Esophagus mucosa (tissue), 1 donor: ENCODE data around the gene CACNB4. TPM values are rescaled to one million over a fixed set of nuclear protein-coding genes. Genes with fewer than 3 reads are reported as not detected.
"Not testable (repeated sequence)": the region's sequence is repeated elsewhere in the genome, so short reads cannot be mapped to it uniquely, and the experiment has no call there.

Experiments
- ATAC-seq: fragments of 200-7000 bp; cut with Tn5 transposase; one replicate; pipeline ENCODE4 v1.9.1; 2020
- total RNA-seq: library from RNA; stranded (reverse); gene quantifications from one replicate; pipeline ENCODE4 v1.2.4, GENCODE V29; 2023
- donor health status: DM: yes; HTN: yes; CAD: no.

CACNB4 gene
- total RNA-seq, 1 donor from 2014 or later = 9.6 TPM

DNA sequence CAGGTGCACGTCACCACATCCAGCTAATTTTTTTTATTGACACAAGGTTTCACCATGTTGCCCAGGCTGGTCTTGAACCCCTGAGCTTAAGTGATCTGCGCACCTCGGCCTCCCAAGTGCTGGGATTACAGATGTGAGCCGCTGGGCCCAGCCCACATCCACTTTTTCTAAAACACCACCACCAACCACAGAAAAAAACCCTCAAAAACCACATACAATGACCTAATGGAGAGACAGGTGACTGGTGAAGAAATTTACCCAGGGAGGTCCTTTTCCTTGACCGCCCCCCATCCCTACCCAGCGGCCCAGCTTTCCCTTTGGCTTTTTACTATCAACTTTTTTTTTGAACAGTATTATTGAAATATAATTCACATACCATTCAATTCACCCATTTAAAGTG is 47.9 kb downstream of the CACNB4 start:
- no peak for ATAC-seq

DNA sequence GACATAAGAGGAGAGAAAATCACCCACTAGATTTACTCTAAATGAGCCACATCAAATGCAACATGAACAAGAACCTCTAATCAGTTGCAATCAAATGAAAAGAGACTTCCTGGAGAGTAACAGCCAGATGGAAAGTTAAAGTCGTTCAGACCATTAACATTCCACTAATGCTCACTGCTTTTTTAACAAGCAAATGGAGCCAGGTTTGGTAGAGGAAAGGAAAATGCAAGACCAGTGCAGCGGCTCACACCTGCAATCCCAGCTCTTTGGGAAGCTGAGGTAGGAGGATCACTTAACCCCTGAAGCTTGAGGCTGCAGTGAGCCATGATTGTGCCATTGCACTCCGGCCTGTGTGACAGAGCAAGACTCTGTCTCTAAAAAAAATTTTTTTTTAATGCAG is 48.5 kb downstream of the CACNB4 start:
- ATAC-seq = no peak

DNA sequence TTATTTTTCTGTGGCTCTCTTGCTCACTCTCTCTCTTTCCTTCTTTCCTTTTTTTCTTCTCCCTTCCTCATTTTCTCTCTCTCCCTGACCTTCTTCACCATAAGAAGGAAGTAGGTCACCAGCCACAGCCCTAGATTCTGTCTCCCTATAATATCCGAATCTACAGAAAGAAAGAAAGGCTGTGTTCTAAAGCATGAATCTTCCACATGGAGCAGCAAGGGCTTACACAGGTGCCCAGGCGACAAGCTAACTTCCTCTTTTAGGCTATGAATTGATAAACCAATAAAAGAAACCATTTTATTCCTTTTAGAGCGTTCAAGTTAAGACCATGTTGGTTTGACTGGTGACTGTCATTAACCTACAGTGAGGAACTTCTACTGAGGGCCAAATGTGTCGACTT is 49.3 kb downstream of the CACNB4 start:
- ATAC-seq = no peak

DNA sequence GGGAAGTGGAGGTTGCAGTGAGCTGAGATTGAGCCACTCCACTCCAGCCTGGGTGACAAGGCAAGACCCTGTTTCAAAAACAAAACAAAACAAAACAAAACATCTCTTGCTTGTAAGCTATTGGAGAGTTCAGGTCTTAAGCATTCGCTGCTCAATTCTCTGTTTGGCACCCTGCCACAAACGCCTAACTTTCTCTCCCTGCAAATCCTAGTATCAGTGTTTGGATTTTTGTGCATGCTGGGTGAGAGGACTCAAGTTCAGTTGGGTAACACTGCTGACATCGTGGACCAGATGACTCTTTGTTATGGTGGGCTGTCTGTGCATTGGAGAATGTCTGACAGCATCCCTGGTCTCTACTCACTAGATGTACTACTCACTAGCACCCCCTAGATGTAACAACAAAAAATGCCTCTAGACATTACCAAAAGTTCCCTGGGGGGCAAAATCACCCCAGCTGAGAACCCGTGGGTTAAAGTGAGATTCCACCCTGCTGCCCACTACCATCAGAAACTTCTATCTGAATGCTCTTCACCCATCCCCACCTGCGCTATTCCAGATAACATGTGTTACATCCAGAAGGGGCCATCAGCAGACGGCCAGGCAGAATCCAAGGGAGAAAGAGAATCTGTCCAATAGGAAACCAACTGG is 50.9 kb downstream of the CACNB4 start:
- no peak for ATAC-seq

DNA sequence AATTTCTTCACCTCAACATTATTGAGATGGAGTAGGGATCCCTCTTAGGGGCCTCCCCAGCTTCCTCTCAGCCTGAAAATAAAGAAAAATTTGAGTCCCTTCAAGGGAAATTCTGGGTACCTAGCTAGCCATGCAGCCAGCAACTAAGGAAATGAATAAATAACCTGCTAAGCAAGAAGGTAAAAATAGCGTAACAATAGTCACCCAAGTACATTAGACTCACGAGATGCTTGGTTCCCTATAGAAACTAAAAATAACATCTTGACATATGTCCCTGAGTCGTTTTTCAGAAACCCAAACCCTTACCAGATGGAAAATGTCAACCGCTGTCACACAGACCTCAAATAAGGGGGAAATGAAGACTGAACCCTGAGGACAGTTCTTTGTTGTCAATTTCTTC is 51.9 kb downstream of the CACNB4 start:
- no peak for ATAC-seq

DNA sequence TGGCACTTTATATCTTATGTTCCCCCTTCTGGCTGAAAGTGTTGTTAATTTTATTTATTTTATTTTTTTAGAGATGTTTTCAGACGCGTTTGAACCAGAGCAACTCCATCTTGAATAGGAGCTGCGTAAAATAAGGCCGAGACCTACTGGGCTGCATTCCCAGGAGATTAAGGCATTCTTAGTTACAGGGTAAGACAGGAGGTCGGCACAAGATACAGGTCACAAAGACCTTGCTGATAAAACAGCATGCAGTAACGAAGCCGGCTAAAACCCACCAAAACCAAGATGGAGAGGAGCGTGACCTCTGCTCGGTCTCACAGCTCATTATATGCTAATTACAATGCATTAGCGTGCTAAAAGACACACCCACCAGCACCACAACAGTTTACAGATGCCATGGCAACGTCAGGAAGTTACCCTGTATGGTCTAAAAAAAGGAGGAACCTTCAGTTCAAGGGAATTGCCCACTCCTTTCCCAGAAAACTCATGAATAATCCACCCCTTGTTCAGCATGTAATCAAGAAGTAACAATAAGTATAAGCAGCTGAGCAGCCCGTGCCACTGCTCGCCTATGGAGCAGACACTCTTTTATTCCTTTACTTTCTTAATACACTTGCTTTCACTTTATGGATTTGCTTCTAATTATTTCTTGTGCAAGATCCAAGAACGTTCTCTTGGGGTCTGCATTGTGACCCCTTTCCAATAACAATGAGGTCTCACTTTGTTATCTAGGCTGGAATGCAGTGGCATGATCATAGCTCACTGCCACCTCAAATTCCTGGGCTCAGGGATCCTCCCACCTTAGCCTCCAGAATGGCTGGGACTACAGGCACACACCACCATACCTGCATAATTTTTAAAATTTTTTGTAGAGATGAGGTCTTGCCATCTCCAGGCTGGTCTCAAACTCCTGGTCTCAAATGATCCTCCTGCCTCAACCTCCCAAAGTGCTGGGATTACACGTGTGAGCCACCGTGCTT is 55.9 kb downstream of the CACNB4 start:
- ATAC-seq = no peak

DNA sequence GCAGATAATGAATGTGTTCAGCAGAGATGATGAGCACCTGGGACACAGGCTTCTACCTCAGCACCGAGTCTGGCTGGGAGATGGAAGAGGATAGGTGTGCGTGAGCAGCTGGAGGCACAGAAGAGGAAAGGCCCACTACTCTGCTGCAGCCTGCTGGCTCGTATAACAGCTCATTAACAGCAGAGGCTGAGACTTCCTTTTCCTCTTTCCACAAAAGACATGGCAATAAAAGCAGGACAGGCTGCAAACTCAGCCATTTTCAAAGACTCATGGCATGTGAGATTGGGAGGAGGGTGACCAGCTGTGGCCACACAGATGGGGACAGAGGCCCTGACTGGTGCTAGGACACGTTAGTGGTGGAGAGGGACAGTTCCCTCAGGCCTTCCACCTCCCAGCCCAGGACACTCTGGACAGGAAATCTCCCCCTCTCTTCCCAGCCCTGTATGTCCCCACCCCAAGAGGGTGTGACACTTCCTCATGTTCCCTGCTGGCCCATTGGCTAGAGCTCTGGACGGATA is 60.3 kb downstream of the CACNB4 start:
- peak; percentile 79 for ATAC-seq

DNA sequence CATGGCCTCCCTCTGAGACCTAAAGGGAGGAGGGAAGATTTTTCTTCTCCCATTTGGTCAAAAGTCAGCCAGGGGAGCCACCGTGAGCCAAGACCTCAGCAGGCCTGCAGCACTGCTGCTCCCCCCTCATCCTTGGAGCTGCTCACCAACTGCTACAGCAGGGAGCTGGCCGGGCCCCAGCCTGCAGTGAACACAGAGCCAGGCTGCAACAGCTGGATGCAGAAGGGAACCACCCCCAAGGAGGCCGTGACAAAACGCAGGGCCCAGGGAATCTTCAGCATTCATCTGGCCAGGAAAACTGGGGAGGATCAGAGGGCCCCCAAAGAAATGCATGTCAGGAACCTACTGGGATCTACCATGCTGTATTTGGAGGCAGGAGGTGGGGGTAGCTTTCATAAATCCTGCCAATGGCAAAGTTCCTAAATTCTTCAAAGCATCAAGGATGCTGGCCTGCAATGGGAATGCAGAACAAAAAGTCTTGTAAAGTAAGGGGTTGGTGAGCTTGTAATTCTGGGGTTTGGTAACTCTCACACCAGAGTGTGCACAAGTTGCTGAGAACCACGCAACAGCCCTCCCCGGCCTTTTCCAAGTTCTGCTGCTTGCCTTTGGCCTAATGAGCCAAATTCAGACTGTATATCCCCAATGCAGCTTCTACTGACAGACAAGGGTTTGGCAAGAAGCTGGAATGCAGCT is 61.0 kb downstream of the CACNB4 start:
- ATAC-seq = peak; percentile 19

DNA sequence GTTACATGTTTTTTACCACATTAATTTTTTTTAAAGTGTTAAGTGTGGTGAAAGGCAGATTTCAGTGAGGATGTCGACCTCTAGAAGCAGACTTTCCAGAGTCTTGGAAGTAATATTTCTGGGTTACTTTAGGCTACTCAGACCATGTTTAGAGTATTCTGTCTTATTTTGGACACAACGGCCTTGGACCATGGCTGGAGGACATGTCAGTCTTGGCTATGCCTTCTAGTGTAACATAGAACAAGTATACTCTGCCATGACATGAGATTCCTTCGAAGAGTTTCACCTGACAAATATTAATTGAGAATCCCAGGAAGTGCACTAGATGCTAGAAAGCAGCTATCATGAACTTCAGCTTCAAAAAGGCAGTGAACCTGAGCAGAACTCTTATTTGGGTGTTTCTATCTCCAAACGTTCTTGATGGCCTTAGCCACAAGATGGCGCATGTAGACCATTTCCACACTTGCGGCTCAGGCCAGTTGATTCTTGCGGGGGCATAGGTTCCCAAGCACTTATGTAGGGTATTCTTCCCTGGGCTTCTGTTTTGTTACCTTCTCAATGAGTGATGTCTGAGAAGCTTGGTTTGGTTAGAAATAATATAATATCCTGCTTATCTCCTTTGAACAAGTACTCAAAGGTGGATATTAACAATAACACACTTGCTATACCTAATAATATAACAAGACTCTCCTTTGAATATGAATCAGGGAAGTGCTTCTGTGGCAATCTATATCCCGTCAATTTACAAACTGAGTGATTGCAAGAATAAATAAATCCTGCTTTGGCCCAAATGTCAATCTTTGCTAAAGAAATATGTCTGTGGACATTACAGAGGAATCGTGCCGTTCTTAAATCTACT is 62.0 kb downstream of the CACNB4 start:
- peak; percentile 50 for ATAC-seq

DNA sequence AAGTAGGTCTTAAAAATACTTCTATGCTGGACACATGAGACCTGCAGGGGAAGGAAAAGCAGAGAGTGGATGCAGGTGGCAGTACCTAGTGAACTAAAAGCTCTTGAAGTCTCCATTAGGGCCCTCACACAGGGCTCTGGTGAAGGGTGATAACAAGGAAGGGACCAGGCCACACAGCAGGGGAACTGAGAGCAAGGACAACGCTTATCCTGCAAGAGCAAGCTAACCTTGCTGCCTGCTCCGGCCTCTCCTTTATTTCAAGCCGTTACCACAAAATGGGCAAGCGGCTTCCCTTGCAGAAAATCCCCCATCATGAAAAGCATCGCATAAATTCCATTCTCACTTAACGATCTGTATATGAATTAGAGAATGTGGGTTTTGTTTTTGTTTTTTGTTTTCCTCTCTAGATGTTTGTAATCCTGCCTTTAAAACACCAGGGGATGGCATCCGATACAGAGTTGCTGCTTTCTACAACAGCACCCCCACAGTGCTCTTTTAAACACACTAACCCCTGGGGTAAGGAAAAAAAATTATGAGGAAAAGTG is 64.5 kb downstream of the CACNB4 start:
- no peak for ATAC-seq

DNA sequence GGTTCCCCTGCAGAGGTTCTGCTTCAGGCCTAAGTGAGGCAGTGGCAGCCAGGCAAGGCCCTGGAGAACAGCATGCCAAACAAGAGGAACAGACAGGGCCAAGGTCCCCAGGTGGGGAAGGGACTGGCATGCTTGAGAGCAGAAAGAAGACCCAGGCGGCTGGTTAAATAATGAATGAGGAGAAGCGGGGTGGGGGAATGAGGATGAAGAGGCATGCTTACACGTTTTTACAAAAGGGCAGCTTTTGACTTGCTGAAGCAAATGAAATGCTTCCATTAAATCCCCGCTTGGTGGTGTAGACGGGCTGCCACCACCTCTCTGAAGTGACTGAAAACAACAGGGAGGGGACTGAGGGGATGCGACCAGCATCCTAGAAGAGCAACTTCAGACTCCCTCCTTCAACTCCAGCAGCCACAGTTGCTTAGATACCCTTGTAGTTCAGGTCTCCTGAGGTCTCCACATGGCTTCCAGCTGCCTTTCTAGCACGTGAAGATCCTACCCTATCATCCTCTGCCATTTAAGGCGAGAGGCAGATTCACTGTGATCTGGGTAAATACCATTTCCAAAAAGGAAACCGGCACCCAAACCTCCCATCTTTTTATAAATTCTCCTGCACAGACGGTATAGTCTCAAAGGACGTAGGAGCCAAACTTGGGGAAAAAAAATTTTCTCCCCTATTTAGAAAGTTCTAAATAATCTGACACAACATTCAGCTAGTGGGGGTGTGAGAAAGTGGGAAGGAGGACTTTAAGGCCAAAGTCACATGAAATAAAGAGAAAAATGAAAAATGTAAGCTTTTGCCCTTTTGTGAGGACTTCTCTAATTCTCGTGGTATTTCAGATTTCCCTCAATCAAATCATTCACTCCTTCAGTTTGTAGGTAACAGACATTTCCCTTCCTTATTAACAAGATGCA is 65.6 kb downstream of the CACNB4 start:
- no peak for ATAC-seq

DNA sequence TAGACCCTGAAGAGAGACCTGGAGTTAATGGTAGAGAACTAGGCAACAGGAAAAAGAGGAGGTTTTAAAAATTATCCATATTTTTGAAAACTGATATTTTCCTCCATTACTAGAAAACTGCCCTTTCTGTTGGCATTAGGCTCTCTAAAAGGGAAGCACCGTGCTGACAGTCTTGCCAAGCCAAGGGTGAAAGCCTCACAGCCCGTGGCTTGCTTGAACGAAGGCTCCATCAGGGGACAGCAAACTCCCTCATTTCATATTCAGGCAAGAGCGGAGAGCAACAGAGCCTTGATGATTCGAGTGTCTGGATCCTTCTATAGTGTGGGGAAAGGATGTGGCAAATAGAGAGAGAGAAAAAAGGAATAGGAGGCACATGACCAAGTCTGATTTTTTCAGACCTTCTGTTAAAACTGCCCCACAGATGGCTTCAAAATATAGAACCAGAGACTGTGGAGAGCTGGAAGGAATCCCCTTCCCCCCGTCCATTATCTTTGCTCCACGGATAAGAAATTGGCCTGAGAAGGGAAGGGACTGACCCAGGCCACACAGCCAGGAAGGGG is 67.0 kb downstream of the CACNB4 start:
- no peak for ATAC-seq

DNA sequence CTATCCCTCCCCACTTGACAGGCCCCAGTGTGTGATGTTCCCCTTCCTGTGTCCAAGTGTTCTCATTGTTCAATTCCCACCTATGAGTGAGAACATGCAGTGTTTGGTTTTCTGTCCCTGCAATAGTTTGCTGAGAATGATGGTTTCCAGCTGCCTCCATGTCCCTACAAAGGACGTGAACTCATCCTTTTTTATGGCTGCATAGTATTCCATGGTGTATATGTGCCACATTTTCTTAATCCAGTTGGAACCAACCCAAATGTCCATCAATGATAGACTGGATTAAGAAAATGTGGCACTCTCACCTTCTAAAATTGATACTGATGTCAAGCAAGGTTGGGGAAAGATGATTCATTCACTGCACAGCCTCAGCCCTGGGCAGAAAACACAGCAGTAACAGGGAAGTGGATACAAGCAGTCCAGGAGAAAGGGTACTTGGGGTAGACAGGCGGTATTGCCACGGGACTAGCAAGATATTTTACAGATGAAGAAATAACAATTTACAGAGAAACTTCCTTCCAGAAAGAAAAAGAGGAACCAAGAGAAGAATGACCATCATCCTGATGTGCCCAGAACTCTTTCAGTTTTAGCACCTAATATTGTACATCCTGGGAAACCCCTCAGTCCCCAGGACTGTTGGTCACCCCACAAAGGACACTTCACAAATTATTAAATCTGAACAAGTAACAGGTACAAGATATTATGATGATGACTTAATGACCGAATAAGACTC is 68.1 kb downstream of the CACNB4 start:
- ATAC-seq = not testable (repeated sequence)

DNA sequence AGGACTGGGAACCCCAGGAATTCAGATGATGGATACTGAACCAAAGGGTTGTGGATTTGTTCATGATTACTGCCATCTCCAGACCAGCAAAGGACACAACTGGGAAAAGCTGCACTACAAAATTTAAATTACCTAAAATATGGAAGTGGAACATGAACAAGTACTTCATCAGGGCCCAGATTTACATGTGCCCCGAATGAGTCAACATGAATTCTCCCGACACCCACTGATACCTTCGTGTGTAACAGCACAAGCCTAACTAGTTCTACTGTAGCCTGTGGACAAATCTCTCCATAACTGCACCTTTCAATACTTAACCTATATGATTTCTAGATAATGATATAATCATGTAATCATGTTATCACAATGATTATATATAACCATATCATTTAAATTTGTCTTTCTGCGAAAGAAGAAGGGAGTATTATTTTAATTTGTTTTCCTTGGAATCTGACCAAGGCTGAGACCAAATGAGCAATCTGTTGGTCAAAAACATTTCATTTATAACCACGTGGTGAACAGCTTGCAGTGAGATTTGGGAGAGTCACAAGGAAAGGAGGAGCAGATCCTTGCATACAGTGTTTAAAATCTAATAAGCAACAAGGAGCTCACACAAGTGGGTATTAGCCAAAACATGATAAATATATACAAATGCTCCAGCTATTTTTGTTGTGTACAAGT is 70.5 kb downstream of the CACNB4 start:
- peak; percentile 68 for ATAC-seq

DNA sequence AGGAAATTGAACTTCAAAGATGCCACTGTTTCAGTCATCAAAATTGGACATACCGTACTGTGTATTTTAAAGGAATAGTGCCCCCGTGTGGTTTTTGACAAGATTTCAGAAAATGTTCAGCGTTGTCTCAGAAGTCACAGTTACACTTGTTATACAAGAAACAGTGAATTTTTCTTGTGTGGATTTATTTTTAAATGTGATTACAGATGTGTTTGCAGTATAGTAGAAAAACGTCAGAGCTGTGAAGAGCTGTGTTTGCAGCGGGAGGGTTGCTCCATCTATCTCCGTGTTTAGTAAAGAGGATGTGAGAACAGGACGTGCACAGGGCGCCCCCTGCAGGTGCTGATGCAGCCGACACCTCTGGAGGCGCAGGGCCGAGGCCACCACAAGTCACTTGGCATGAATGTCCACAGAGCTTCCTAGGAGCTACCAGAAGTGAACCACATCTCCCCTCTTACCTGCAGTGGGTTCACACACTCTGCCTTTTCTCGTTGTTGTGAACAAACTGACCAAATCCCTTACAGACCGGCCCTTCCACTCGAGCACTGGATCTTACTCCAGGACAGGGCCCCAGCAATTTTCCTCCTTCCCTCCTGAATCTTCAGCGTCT is 73.1 kb downstream of the CACNB4 start:
- peak; percentile 87 for ATAC-seq

DNA sequence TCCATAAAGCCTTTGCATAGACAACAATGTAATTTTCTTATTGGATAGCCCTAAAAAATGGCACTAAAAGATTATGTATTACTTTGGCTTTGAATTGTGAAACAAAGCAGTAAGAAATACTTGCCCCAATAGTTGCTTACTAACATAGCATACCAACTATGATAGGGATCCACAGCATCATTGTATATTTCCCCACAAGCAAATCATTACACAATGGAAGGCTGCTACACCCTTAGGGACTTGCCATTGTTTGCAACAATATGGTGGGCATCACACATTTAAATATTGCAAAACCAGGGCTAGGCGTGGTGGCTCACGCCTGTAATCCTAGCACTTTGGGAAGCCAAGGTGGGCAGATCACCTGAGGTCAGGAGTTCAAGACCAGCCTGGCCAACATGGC is 74.4 kb downstream of the CACNB4 start:
- ATAC-seq = no peak

DNA sequence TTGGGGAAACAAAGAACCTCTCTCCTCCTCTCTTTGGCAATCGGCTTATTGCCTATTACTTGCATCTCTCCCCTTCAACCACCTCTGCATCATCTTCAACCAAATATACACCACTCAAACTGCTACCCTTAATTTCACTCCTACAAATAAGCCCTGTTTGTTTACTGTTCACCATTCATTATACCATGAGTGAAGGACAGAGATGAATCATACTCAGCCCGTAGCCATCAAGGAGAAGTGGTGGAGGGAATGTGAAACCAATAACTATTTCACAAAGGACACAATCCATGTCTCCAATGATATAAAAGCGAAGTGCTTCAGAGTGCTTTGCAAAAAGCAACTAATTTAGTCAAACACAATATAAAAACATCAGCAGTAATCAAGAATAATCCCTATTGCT is 76.8 kb downstream of the CACNB4 start:
- no peak for ATAC-seq

DNA sequence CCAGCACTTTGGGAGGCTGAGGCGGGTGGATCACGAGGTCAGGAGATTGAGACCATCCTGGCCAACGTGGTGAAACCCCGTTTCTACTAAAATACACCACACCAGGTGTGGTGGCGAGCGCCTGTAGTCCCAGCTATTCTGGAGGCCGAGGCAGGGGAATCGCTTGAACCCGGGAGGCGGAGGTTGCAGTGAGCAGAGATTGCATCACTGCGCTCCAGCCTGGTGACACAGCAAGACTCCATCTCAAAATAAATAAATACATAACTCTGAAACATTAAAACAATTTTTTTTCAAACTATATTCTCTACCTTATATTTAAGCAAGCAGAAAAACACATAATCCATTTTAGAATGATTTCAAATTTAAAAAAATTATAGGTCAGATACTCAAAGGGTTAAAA is 77.8 kb downstream of the CACNB4 start:
- not testable (repeated sequence) for ATAC-seq

DNA sequence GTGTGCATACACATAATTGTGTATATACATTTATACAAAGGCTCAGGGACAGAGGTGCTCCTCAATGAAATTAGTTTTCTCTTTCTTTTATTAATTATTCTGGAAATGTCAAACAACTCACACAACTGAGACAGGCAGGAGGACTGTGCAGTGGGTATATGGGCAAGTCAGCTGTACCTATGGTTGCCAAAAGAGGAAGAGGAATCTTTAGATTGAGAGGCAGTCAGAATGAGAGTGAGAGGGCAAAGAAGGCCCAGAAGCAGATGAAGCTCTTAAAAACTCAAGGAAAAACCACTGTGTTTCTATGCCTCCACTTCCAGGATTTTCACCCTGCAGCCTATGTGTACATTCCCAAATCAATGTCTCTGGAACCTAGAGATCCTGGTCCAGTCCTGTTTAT is 79.1 kb downstream of the CACNB4 start:
- no peak for ATAC-seq
